IMR-90 (cell line): ENCODE data around the gene SMAD7.

Experiments
- CEBPB ChIP-seq: IDR thresholded peaks from 2 replicates; pipeline ENCODE4 v1.6.1; 2012; ENCODE audit warnings: low read depth, low read length, improper control_type of control experiment
- CTCF ChIP-seq: conservative IDR thresholded peaks from 2 replicates; pipeline ENCODE4 v1.5.1; 2012; ENCODE audit warnings: mild to moderate bottlenecking, low read depth, low read length, improper control_type of control experiment
- ELK1 ChIP-seq: fragments of 150-350 bp; IDR thresholded peaks from 2 replicates; pipeline ENCODE4 v1.6.1; 2016; ENCODE audit warnings: low read depth, mild to moderate bottlenecking, low read length, moderate library complexity, borderline replicate concordance
- MAFK ChIP-seq: IDR thresholded peaks from 2 replicates; pipeline ENCODE4 v1.6.1; 2012; ENCODE audit warnings: low read depth, low read length, improper control_type of control experiment
- MAZ ChIP-seq: IDR thresholded peaks from 2 replicates; pipeline ENCODE4 v1.6.1; 2012; ENCODE audit warnings: low read depth, mild to moderate bottlenecking, low read length, improper control_type of control experiment, moderate library complexity, borderline replicate concordance
- MXI1 ChIP-seq: IDR thresholded peaks from 2 replicates; pipeline ENCODE4 v1.6.1; 2012; ENCODE audit warnings: low read depth, mild to moderate bottlenecking, low read length, moderate library complexity, borderline replicate concordance
- POLR2A ChIP-seq: IDR thresholded peaks from 2 replicates; pipeline ENCODE4 v1.6.1; 2012; ENCODE audit warnings: mild to moderate bottlenecking, low read depth, low read length
- RAD21 ChIP-seq: IDR thresholded peaks from 2 replicates; pipeline ENCODE4 v1.6.1; 2012; ENCODE audit warnings: low read length, improper control_type of control experiment
- RCOR1 ChIP-seq: IDR thresholded peaks from 2 replicates; pipeline ENCODE4 v1.6.1; 2012; ENCODE audit warnings: mild to moderate bottlenecking, low read length, improper control_type of control experiment; ENCODE audit not compliant: insufficient replicate concordance
- RFX5 ChIP-seq: IDR thresholded peaks from 2 replicates; pipeline ENCODE4 v1.8.0; 2012; ENCODE audit warnings: low read depth, mild to moderate bottlenecking, low read length, moderate library complexity
- USF2 ChIP-seq: fragments of 150-350 bp; IDR thresholded peaks from 2 replicates; pipeline ENCODE4 v1.6.1; 2017; ENCODE audit warnings: mild to moderate bottlenecking, antibody characterized with exemption, low read length, low read depth

GRCh38 chr18:48938827-48939204 lies 11.9 kb downstream of the SMAD7 start:
- TF ChIP-seq CTCF (no peak), RAD21 (no peak), CEBPB (no peak), POLR2A (no peak), RFX5 (no peak), MAZ (no peak), MXI1 (no peak), USF2 (no peak), ELK1 (no peak), RCOR1 (no peak), MAFK (no peak)
